ENCODE results near the gene CRYBG2. TPM values are rescaled to one million over a fixed set of nuclear protein-coding genes. Genes with fewer than 3 reads are reported as not detected.
A peak's percentile ranks its signal among the peaks of the same experiment; 100 is the strongest.
"Not testable (repeated sequence)": the region's sequence is repeated elsewhere in the genome, so short reads cannot be mapped to it uniquely, and the experiment has no call there.

The CRYBG2 gene
- polyA plus RNA-seq, 1 donor: 0.40 TPM

DNA sequence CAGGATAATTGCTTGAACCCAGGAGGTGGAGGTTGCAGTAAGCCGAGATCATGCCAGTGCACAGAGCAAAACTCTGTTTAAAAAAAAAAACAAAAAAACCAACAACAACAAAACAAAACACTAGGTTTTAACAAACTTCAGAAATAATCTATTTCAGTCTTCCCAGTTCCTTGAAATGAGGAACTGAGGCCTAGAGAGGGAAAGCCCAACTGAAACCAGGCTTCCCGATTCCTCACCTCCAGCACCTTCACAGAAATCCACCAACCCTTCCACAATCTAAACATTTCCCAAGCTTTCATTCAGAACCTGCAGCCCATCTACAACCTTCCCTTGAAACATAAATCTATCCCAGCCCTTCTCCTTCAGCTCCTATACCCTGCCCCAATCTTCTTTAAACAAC lies 36.8 kb downstream of the CRYBG2 start:
- no peak for DNase-seq

DNA sequence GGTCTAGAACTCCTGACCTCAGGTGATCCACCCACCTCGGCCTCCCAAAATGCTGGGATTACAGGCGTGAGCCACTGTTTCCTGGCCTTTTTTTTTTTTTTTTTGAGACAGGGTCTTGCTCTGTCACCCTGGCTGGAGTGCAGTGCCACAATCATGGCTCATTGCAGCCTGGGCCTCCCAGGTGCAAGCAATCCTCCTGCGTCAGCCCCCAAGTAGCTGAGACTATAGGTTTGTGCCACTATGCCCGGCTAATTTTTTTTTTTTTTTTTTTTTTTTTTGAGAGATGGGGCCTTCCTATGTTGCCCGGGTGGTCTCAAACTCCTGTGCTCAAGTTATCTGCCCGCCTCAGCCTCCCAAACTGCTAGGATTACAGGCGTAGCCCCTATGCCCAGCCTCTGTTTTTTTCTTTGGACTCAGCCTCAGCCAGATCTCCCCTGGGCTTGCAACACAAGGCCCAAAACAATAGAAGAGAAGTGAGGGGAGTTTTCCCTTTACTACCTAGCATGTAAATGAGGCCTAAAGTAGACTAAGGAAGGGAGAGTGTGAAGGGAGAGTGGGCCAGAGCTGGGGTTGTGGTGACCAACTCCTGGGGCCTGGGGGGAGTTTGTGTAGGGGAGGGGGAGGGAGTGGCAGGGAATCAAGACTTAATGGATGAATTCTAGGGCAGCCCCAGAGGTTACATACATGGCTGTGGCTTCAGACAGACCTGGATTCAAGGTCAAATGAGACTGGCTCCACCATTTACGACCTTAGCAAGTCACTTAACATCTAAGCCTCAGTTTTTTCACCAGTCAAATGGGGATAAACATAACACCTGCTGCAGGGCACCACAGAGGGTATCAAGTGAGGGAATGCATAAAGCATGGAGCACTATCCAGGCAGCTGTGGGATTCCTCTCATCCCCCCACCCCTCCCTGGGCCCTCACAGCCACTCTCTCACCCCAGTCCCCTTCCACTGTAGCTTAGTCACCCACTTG lies 37.8 kb downstream of the CRYBG2 start:
- DNase-seq: no peak

DNA sequence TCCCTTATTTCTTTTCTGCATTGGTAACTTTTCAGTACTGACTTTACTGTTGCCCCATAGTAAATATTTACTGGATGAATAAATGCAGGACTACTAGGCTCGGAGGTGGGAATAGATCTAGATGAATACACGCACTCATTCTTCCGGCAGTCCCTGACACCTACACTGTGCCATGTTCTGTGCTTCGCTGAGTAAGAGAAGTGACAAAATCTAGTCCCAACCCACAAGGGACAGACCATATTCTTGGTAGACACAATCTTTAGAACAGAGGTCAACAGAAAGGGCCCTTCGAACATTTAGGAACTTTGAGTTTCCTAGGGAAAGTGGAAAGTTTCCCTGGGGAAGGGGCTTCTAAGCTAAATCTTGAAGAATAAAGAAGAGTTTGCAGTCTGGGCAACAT lies 39.4 kb downstream of the CRYBG2 start:
- no peak for DNase-seq

DNA sequence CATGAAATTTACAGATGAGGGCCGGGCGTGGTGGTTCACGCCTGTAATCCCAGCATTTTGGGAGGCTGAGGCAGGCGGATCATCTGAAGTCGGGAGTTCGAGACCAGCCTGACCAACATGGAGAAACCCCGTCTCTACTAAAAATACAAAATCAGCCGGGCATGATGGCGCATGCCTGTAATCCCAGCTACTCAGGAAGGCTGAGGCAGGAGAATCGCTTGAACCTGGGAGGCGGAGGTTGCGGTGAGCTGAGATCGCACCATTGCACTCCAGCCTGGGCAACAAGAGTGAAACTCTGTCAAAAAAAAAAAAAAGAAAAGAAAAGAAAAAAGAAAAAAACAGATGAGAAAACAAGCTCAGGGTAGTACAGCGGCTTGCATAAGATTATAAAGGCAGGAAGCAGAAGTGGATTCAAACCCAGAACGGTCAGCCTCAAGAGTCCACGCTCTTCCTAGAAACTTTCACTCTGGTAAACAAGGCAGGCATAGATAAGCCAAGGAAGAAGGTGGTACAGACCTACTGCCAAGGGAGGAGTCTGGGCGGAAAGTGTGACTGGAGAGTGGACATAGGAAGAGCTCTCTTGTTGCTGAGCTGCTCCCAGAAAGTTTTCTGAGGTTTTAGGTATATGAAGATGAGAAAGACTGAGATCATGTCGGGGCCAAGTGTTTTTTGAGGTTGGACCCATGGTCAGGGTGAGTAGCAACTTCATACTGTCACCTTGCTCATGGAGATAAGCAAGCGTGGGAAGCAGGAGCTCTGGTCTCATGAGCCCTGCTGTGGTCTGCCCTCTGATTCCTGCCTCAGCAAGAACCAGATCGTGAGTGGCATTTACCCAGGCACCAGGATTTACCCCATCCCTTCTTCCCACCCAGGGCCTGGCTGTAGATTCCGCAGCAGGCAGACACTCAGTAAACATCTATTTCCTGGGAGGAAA lies 45.7 kb downstream of the CRYBG2 start:
- DNase-seq: not testable (repeated sequence)

DNA sequence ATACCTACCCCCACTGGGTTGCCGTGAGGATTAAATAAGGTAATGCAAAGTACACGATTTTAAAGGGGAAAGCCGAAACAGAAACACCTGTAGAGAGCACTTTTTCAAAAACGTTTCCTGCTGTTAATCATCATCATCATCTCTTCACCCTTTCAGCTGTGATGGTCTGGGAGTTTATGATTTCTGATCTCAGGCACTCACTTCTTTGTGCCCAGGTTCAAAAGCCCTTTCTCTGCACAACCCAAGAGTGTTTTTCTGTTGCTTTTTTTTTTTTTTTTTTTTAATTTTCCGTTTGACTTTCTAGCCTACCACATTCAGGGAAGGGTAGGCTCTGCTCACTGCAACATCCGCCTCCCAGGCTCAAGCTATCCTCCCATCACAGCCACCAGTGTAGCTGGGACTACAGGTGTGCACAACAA lies 46.6 kb downstream of the CRYBG2 start:
- DNase-seq: no peak

DNA sequence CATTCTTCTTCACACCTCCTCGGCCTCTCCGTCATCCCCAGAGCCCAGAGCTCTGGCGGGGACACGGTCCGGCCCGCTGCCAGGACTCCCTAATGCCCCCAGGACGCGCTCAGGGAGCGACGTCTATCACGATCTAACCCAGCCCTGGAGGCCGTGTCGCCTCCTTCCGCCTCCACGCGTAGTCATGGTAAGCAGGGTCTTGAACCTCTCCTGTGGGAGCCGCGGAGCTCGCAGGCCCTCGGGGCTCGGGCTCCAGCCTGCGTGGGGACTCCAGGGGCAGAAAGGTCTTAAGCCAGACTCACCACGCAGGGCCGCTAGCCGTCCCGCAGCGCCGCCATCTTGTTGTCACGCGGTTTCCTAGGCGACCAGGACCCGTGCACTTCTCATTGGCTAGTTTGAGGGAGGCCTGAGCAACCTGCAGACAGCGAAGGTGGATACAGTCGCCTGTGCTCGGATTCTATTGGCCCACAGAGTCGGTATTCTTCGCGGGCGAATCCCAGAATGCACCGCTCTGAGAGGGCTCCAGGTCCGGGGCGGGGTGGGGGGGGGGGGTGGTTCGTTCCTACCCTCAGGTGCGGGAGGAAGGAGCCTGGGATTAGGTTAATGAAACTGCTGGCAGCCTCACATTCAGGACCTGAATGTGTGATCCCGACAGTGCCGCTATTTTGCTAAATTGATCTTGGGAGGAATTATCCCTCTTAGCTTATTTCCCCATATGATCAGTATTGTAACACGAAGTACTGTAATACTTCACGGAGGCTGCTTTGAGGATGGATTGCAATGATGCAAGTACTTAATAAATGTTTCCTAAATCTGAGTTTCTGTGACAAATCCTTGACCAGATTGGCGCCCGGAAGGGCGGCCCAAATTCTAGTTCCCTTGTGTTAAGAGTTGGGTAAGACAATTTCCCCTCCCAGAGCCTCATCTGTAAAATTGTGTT lies 47.4 kb downstream of the CRYBG2 start, which contains the start of gene UBXN11:
UBXN11 (minus strand) TSS at position 347 of the 940 bp plus-strand sequence. CDS start 3,753 bp downstream, outside the sequence.
- peak; percentile 82 for DNase-seq

DNA sequence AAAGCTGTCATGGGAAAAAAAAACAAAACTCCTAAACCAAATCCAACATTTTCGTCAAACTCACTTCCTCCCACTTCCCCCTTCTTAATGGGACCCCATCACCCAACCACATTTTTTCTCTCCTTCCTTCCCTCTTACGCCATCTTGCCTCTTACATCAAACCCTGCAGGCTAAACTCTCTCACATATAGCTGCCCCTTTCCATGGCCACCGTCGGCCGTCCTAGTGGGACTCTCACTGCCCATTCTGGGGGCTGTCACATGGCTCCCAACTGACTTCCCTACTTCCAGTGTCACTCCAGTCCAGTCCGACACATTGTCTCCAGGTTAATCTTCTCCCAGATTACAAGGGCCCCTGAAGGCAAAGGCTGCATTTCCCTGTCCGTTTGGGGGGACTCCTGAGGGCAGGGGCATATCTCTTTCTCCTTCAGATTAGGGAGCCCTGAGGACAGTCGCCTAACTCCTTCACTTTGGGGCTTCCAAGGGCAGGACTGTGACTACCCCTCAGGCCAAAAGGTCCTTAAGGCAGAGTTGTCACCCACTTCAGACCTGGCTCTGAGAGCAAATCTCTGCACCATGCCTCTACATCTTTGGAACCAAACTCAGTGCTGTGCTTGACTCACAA lies 48.2 kb downstream of the CRYBG2 start:
- DNase-seq: no peak

DNA sequence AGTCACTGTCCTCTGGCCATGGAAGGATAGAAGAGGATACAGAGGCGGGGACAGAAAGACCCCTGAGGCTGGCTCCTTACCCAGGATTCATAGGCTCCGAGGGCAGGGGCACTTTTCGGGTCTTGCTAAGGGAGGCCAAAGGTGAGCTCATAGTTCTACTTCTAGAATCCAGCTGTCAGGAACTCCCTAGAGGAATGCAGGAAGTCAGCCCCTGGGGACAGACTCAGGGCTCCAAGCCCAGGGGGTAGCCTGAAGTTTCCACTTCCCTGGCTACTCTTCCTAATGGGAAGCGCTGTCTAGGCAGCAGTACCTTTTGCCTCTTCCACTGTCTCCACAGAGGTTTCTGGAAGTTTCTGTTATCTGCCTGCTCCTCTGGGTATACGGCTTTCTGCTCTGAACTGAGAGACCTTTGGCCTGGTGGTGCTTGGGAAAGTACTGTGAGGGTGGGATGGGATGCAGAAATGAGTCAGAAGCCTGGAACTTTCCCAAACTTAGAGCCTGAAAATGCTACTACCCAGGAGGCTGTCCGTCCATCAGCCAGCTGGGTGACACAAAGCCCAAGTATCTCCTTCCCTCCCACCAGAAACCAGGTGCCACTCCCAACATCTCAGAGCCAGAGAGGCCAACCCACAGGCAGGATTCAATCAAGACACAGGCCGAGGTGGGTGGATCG lies 51.1 kb downstream of the CRYBG2 start:
- DNase-seq: no peak

DNA sequence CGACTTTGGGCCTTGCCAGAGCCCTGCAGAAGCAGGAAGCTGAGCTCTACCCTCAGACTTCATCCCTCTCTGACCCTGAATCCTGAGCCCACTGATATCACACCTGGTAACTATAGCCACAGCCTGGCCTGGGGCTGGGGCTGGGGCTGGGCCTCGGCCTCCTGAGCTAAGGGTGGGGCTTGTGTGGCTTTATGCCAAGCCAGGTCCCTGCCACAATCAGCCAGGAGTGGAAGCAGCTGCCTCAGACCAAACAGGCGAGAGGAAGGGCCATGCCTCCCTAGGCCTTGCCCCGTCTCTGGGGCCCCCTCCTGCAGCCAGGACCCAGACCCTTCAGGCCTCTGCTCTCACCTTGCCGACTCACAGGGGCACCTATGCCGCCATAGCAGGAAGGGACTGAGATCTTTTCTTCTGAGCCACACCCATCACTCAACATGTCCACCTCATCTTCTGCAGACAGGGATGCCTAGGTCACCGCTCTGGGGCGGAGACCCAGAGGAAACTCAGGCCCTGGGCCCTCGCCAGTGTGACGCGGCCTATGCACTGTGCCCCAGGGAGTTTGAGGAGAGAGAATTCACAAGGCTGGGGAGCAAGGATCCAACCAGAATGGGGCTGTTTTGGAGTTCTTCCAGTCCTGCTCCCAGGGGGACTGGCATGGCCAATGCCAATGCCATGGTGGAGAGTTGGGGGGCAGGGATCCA lies 53.2 kb downstream of the CRYBG2 start:
- no peak for DNase-seq

DNA sequence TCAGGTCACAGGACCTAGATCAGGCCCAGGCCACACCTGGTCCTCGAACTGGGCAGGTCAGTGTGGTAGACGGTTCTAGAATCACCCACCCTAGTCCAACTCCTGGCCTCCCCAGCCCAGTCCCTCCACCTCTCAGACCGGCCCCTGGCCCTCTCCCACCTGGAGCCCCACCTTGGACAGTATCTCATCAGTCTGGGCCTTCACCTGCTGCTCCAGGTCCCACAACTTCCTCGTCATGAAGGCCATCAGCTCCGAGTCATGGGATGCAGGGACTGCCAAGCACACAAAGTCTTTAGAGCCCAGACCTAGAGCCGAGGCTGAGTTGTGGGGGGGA lies 56.2 kb downstream of the CRYBG2 start:
- no peak for DNase-seq

DNA sequence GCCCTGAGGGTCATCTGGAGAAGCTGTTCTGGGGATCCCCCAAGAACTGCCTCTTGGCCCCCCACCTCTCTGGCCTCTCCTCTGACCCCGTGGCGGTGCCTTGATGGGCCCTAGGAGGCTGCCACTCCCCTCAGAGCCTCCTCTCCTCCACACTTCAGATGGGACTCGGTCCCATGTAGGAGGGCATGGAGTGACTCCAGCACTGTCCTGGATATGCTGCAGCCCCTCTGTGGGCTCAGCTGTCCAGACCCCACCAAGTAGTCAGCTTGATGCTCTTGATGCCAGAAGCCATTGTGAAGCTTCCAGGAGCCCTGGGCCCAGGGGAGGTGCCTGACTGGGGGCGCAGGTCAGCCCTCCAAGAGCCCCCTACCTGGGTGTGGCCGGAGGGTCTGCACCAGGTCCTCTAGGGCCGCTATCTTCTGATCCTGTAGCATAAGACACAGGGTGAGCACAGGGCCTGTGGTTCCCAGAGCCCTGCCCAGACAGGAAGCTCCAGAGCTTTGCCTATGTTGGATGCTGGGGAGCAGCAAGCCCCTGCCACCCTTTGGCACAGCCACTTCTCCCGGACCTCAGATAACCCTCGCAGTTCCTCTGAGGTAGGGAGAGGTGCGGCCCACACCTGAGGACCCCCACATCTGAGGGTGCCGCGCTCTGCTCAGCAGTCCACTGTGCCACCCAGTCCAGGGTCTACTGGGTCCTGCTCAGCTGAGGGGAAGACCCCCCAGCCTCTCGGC lies 56.7 kb downstream of the CRYBG2 start:
- DNase-seq: no peak

DNA sequence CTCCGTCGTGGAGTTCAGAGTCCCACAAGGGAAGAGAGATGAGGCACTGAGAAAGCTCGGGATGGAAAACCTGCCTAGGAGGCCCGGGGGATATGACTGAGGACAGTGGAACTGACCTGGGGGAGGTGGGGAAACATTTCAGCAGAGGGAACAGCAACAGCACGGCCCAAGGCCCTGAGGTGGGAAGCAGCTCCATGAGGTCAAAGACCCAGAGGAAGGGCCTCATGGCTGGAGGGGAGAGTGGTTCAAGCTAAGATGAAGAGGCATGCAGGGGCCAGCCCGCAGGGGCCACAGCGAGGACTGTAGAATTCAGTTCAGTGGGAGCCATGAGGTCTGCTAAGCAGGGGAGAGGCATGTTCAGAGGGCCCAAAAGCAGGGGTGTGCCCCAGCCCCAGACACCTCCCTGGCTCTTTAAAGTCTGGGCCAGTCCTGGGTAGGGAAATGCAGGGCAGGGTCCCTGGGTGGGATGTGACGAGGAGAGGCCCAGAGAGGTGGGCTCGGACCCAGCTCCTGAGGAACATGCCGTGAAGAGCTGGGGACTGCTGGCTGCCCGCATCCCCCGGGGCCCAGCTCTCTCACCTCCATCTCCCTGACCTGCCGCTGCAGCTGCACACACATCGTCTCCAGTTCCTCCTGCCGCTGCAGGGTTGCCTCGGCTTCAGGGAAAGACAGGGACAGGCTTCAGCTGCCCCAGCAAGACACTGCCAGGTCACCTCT lies 57.4 kb downstream of the CRYBG2 start:
- no peak for DNase-seq

DNA sequence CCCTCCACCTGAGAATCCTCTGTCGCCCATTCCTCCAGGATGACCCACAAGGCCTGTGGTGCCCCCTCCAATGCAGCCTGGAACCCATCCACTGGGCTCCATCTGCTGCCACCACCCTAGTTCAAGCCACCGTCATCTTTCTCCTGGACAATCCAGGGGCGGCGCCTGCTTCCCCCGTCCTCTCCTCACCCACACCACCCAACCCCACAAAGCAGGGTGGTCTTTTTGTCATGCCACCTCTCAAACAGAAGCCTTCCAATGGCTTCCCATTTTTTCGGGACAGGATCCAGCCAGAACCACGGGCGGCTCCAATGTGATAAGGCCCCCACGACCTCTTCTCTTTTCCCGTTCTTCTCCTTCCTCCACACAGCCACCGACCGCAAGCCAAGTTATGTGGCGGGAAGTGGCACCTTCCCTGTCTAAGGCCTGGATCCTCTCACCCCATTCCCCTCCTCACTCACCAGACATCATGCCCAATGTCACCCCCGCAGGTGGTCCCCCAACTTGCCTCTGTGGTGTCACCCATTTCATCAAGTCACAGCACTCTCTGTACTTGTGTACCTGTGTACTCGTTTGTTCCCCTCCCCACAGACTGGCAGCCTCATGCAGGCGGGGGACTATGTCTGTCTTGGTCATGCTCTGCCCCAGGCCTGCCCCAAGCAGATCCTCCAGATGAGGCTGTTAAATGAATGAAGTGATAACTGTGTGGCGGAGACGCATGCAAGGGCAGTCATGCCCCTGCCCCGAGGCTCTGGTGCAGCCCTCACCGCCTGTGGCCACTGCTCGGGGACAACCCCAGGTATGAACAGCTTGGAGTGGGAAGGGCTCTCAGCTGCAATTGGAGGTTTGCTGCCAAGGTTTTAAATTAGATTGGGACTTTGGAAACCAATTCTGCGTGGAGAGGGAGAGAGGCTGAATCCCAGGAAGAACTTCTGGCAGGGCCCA lies 58.5 kb downstream of the CRYBG2 start:
- DNase-seq: no peak

DNA sequence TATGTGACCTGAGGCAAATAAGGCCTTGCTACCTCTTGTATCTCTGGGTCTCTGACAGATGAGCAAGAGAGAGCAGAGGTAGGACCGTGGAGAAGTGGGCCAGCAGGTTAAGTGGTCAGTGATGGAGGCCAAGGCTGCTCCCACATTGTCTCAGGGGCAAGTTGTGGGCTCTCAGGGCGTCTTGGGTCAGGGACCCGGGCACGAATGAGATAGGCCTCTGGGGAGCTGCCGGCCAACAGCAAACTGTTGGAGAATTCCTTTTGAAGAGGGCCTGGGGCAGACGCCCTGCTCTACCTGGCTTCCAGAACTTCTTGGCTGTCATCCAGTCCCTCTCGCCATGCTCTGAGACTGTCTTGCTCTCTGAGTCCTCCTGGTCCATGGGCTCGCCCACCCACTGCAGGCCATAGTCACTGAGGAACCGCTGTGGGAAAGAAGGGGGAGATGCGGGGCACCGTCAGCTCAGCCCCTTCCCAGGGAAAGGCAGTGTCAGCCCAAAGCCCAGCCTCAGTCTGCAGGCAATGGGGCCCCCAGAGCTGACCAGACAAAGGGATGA lies 59.9 kb downstream of the CRYBG2 start:
- no peak for DNase-seq

DNA sequence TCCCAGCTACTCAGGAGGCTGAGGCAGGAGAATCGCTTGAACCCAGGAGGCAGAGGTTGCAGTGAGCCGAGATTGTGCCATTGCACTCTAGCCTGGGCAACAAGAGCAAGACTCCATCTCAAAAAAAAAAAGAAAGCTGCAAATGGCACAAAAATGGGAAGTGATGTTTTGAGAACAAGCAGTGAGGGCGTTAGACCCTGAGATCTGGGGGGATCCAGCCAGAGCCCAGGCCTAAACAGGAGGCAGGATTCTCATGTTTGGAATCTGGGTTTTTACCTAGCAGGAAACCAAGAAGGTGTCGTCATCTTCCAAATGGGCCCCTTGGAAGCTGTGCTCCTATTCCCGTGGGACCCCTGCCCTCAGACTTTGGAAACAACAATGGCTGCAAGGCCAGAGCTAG lies 61.2 kb downstream of the CRYBG2 start:
- not testable (repeated sequence) for DNase-seq

DNA sequence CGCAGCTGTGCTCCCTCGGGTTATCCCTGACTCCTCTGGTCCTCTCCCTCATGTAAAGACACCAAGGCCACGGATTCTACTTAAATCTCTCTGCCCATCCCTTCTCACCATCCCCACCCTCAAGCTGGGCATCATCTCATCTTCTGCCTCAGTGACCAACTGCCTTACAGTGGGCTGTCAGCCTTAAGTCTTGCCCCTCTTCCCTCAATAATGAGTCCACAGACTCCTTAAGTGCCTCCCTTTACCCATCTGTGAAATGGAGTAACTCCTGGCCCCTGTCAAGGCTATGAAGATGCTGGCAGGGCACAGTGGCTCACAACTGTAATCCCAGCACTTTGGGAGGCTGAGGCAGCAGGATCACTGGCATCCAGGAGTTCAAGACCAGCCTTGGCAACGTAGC lies 62.0 kb downstream of the CRYBG2 start:
- DNase-seq: no peak

DNA sequence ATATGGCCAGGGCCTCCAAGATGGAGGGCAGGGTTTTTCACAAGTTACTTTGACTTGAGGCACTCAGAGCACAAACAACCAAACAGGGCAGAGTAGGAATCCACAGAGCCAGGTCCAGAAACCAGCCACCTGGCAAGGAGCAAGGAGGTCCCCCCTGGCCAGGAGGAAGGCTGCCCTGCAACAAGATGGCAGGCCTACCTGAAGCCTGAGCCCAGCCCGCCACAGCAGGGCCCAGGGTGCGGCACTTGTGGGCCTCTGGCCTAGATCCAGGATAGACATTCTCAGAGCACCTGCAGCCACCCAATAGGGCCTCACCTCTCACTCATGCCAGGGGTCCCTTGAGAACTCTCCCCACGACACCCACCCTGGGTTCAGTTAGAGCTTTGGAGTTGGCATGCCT lies 62.5 kb downstream of the CRYBG2 start:
- no peak for DNase-seq
